Activated T-helper 1 cell treated with Interleukin-2 at 50 U/mL for 16 hours (primary cell): Measurements from ENCODE around the gene FGF6.
"Not testable (repeated sequence)": the region's sequence is repeated elsewhere in the genome, so short reads cannot be mapped to it uniquely, and the experiment has no call there.

Source experiments
- DNase-seq: peaks from one replicate; pipeline ENCODE4 v3.0.0-alpha.2; 2020; ENCODE audit warnings: low read depth

The FGF6 gene

DNA sequence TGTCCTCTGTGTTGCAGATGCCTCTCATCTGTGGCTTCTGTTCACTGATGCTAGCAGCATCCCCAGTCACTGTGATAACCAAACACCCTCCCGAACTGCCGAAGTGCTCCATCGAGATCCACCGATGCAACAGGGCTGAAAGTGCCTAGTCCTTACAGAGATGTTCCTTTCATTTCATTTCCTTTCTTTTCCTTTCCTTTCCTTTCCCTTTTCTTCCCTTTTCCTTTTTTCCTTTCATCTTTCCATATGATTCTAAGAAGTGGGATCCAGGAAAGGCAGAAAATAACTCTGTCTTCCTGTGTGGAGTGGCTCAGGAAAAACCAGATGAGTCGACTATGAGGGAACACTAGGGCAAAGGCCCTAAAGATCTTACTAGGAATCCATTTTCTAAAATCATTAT lies 26.7 kb downstream of the FGF6 start:
- DNase-seq, result no peak

DNA sequence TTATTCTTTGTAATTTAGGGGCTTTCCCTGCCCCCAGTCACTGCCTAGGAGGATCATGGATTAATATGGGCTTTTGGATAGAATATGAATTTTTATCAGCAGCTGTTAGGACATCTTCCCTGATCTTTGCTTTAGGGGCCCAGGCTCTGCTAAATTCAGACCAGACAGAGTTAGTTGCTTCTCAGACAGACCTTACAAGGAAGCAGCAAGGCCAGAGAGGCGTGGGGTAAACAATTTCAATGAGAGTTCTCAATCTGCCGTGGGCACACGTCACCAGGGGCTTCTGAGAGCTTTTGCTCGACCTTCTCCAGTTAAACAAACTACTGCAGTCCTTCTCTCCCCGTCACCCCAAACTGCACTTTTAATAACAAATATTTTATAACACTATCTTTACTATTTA lies 27.7 kb downstream of the FGF6 start:
- no peak for DNase-seq

DNA sequence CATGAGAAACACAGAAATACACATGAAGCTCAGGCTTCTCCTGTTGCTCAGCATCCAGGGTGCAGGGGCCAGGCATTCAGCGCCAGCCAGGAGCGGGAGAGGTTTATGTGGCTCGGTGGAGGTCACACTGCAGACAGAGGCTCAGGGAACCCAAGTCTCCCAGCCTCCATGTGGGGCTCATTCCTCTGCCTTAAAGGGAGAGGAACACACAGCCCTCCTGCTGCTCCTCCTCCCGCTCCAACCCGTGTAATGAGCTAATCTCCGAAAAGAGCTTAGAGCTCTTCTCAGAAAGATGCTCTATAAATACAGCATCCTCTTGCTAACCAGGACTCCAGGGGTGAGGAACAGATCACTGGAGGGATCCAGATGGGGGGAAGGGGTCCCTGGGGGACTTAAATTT lies 28.2 kb downstream of the FGF6 start:
- no peak for DNase-seq

DNA sequence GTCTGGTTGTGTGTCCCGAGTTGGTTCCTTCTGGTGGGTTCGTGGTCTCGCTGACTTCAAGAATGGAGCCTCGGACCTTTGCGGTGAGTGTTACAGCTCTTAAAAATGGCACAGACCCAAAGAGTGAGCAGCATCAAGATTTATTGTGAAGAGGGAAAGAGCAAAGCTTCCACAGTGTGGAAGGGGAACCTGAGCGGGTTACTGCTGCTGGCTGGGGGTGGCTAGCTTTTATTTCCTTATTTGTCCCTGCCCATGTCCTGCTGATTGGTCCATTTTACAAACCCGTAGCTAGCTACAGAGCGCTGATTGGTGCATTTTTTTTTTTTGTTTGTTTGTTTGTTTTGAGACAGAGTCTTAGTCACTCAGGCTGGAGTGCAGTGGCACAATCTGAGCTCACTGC lies 29.3 kb downstream of the FGF6 start:
- DNase-seq, result no peak

DNA sequence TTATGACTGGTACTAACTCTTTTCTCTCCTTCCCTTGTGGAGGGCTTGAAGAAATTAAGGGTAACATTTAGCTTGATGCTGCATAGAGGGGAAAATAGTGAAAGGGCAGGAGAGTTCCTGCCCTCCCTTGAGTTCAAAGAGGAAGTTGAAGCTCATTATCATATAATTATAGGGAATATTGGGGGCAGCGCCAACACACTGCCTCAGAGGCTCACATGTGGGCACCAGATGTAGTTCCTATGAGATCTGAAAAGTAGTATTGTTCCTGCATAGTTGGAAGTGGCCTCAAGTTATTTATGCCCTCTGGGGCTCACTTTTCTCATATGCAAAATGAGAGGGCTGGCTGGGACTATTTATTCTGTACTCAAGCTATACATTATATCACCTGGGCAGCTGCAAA lies 33.1 kb downstream of the FGF6 start:
- no peak for DNase-seq

DNA sequence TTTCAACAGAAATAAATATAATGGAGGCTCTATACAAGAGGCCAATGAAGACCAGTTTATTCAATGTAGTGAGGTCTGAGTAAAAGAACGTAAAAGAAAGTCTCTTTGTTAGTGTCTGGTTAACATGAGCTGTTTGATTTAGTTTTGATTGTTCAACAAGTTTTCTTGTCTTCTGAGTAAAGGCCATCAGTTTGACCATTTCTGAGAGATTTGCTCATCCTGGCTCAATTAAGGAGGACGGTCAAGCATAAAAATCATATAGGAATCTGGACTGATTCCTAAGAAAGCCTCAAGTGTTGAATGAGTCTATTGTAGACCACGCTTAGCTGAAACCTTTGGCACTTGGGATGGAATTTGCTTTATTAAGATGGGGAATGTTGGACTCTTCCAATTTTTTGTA lies 33.6 kb downstream of the FGF6 start:
- no peak for DNase-seq

DNA sequence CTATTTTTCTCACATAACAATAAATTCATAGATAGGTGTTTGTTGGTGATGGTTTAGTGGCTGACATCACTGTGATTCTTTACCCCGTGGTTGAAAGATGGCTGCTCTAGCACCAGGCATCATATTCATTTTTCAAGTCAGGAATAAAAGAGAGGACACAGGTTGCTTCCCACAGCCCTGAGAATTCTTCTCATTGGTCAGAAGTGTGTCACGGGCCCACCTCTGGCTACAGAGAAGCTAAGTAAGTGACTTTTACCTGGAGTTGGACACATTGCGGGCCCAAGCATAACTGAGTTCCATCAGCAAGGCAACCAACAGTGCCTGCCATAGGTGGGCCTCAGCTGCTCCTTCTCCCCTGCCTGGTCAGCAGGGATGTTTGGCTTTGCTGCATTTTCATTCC lies 38.5 kb downstream of the FGF6 start:
- DNase-seq, result no peak

DNA sequence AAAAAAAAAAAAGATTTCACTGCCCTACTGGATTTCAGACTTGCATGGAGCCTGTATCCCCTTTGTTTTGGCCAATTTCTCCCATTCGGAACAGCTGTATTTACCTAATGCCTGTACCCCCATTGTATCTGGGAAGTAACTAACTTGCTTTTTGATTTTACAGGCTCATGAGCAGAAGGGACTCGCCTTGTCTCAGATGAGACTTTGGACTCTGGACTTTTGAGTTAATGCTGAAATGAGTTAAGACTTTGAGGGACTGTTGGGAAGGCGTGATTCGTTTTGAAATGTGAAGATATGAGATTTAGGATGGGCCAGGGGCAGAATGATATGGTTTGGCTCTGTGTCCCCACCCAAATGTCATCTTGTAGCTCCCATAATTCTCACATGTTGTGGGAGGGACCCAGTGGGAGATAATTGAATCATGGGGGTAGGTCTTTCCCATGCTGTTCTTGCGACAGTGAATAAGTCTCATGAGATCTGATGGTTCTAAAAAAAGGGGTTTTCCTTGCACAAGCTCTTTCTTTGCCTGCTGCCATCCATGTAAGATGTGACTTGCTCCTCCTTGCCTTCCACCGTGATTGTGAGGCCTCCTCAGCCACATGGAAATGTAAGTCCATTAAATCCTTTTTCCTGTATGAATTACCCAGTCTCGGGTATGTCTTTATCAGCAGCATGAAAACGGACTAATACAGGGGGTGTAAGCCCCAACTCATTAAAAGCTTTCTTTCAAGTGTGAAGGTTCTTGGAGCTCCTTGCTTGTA lies 40.6 kb downstream of the FGF6 start:
- not testable (repeated sequence) for DNase-seq

DNA sequence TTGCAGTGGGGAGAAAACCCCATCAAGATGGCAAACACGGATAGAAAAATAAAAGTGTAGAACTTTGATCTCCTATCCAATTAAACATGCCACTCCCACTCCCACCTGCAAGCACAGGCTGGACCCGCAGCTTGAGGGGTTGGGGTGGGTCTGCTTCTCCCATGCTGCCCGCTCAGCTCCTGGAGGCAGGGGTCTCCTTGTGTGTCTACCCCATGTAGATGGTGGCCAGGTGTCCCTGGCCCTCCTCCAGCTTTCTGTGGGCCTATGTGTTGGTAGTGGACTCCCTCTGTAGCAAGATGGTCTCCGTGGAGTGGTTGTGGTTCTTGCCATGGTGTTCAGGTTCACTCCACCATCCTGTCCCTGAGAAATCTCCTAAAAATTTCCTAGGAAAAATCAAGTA lies 42.6 kb downstream of the FGF6 start:
- no peak for DNase-seq

DNA sequence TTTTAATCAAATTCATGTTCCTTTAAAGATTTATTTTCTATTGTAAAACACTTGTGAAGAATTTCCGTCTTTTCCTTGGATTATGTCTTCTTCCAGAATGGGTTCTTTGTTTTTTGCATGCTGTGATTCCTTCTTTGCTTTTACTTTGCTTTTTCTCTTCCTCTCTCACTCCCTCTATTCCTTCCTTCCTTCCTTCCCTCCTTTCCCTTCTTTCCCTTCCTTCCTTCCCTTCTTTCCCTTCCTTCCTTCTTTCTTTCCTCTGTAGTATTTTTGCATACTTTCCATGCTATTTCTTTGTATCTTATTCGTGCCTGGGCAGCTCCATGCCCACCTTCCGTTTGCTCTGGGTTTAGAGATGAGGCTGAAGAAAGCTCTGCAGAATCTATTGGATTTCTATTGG lies 44.5 kb downstream of the FGF6 start:
- no peak for DNase-seq

DNA sequence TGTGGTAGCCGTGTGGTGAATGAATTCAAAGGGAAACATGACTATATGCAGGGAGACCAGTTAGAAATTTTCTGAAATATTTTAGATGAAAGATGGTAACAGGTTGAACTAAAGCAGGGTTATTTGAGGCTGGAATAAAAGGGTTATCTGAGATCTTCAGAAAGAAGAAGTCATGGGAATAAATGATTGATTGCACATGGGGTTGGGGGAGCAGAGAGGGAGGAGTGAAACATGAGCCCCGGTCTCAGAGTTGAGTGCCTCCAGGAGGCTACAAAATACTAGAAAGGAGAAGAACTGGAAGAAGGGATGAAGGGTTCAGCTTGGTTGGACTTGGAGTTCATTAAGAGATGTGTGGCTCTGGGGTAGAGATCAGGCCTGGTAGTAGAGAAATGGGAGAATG lies 49.8 kb downstream of the FGF6 start:
- DNase-seq, result no peak

DNA sequence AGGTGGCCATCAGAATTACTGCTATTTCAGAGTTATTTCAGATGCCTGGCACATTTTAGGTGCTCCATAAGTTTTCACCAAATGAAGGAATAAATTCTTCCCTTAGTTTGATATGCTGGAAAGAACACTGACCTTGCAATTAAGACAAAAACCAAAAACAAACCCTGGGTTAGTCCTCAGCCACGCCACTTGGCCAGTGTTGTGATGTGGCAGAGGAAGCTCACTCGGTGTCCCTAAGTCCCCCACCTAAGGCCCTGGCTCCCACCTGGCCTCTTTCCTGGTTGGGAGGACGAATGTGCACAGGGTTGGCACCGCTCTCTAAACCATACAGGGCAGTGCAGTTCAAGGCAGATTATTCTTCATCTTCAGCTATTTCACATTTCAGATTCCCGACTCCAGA lies 52.4 kb downstream of the FGF6 start:
- DNase-seq, result no peak

DNA sequence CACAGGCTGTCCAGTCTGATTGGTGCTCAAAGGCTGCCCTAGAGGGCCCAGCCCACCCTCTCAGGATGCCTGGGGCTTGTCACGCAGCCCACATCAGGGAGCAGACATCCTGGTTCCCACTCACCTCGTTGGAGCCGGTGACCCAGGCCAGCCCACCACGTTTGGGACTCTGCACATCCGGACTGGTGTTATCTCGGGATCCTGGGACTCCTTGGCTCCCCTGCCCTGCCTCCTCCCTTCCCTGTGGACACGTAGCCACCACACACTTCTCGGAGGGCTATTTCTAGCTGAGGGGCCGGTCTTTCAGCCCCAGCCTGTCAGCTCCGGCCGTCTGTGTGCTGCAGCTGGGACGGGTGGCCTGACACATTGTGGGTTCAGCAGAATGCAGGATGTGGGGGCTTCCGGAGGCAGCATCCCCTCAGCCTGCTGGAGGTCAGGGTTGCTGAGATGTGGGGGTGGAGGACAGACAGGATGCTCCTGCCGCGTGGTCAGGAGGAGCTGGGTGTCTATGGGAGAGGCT lies 53.3 kb downstream of the FGF6 start:
- no peak for DNase-seq

DNA sequence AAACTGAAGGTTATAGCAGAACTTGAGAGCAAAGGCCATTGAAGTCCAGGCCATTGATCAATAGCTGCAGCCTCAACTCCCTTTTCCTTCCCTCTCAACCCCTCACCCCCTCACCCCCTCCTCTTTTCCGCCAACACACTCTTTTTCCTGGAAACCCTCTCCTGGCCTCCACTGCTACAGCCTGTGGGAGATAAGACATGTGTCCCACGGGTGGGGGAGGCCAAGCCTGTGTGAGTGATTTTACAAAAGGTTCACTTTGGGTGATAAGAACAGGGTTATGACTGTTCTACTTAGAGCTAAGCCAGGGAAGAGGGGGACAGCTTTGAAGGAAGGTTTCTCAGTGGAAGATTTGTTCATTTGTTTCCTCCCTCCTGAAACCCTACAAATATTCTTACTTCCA lies 57.0 kb downstream of the FGF6 start:
- no peak for DNase-seq

DNA sequence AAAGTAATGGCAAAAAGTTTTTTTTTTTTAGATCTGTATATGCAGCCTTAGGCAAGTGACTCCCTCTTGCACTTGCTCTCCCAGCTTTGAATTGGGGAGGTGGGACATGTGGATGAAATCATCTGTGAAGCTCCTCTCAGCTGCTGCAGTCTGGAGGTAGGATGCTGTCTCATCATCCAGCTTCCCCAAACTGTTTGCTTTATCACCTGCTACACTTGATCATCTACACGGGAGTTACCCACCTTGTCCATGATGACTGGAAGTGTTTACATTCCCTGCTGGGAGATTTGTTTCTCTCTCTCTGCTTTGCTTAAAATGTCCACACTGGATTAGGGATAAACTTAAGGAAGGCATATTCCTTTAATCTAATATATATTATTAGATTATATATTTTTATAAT lies 57.6 kb downstream of the FGF6 start:
- DNase-seq, result no peak

DNA sequence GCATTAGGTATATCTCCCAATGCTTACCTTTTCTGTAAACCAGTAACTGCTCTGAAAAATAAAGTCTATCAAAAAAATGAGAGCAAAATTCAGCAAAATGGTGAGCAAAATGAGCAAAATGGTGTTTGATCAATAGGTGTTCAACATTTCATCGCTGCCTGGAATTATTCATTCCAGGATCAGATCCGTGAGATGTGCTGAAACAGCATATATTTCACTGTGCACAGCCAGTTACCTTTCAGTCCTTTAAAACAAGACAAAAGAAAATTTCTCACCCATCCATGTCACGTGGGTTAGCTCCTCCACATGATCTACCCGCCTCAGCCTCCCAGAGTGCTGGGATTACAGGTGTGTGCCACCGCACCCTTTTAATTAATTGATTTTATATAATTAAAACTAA lies 58.0 kb downstream of the FGF6 start:
- DNase-seq, result no peak

DNA sequence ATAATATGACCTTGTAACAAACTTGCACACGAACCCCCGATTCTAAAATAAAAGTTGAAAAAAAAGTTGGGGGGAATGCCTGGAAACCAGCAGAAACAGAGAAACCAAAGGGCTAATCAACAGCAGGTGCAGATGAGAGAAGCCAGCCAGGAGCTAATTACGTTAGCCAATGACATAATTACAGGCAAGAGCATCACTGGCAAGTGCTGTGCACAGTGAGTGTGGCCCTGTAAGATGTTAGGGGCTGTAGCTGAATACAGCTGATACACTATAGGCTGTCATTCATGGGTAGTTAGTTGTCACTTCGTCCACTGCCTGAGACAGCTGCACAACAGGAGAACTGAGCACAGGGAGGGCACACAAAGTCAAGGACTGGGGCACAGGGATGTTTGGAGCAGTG lies 58.8 kb downstream of the FGF6 start:
- no peak for DNase-seq
